HepG2 (cell line): ENCODE measurements around the gene ELFN1.

ENCODE experiments used
- CTCF ChIP-seq: sonication (generic); formaldehyde crosslinking; IDR thresholded peaks from 2 replicates; pipeline ENCODE4 v1.5.0; 2020; ENCODE audit warnings: mild to moderate bottlenecking, missing genetic modification reagents, moderate library complexity
- E2F2 ChIP-seq: sonication (generic); formaldehyde crosslinking; IDR thresholded peaks from 2 replicates; pipeline ENCODE4 v1.4.0; 2020; ENCODE audit warnings: missing genetic modification reagents, borderline replicate concordance
- HNF4A ChIP-seq: sonication (generic); formaldehyde crosslinking; IDR thresholded peaks from 2 replicates; pipeline ENCODE4 v1.4.0; 2020; ENCODE audit warnings: missing genetic modification reagents
- SIN3A ChIP-seq: IDR thresholded peaks from 2 replicates; pipeline ENCODE4 v1.6.1; 2011; ENCODE audit warnings: low read depth, mild to moderate bottlenecking, control low read depth, low read length, borderline replicate concordance
- TCF12 ChIP-seq, 2 experiments: fragments of 450-650 bp in 1 of 2; sonication (generic) in 1 of 2; formaldehyde crosslinking in 1 of 2; IDR thresholded peaks; 2 replicates each; pipeline versions ENCODE4 v1.6.1 to v1.8.0; 2017 to 2022; ENCODE audit warnings: antibody characterized with exemption in 1 of 2, mild to moderate bottlenecking in 1 of 2, missing genetic modification reagents in 1 of 2, moderate library complexity in 1 of 2
- ZBTB3 ChIP-seq: sonication (generic); formaldehyde crosslinking; IDR thresholded peaks from 2 replicates; pipeline ENCODE4 v1.4.0; 2020; ENCODE audit warnings: low read depth, mild to moderate bottlenecking, moderate library complexity, missing genetic modification reagents, borderline replicate concordance
- ZNF274 ChIP-seq: sonication (generic); formaldehyde crosslinking; IDR thresholded peaks from 2 replicates; pipeline ENCODE4 v1.5.1; 2020; ENCODE audit warnings: mild to moderate bottlenecking, missing genetic modification reagents
- ZNF282 ChIP-seq: fragments of 450-650 bp; IDR thresholded peaks from 2 replicates; pipeline ENCODE4 v1.6.1; 2018; ENCODE audit not compliant: partially characterized antibody

- no peak for TF ChIP-seq TCF12 (IDR thresholded peaks at IDR 0.05)
- TF ChIP-seq TCF12 (CRISPR knock-in tag; IDR thresholded peaks at IDR 0.05) = no peak
- no peak for TF ChIP-seq ZNF274 (CRISPR knock-in tag)
- no peak for TF ChIP-seq ZBTB3 (CRISPR knock-in tag)
- no peak for TF ChIP-seq E2F2 (CRISPR knock-in tag)
- TF ChIP-seq HNF4A = no peak
- TF ChIP-seq SIN3A = no peak
- TF ChIP-seq CTCF = no peak
- no peak for TF ChIP-seq ZNF282
Observed at GRCh38 chr7:1765336-1765735, 95.3 kb downstream of the ELFN1 start.
